Activated B cell treated with CpG ODN at 0.5 μM for 24 hours (primary cell): ENCODE results near the gene ERGIC1. TPM values are rescaled to one million over a fixed set of nuclear protein-coding genes. Genes with fewer than 3 reads are reported as not detected.
A peak's percentile ranks its signal among the peaks of the same experiment; 100 is the strongest.

Experiments used
- ATAC-seq: fragments of 200-7000 bp; cut with Tn5 transposase; one replicate; pipeline ENCODE4 v1.10.0; 2021; ENCODE audit warnings: low read depth, mild to moderate bottlenecking, moderate library complexity
- CTCF ChIA-PET: fragments of 350-600 bp; sonication (Branson Sonifier 250); formaldehyde crosslinking; loops from one replicate; lab custom pipeline; 2021; ENCODE audit warnings: antibody characterized with exemption; lab: Charles Lee
- POLR2A ChIA-PET: fragments of 350-600 bp; sonication (Branson Sonifier 250); formaldehyde crosslinking; loops from one replicate; lab custom pipeline; 2021; ENCODE audit warnings: antibody characterized with exemption; lab: Charles Lee
- DNase-seq: peaks from one replicate; pipeline ENCODE4 v3.0.0; 2022
- H3K27ac Mint-ChIP-seq: one replicate; pipeline ENCODE4 v1.8.0; 2020; ENCODE audit warnings: mixed read lengths
- H3K27me3 Mint-ChIP-seq: one replicate; pipeline ENCODE4 v1.8.0; 2021; ENCODE audit warnings: mixed read lengths
- H3K36me3 Mint-ChIP-seq: one replicate; pipeline ENCODE4 v1.8.0; 2021; ENCODE audit warnings: low read depth, mixed read lengths
- H3K4me1 Mint-ChIP-seq: one replicate; pipeline ENCODE4 v1.8.0; 2021; ENCODE audit warnings: mixed read lengths
- H3K4me3 Mint-ChIP-seq: one replicate; pipeline ENCODE4 v1.8.0; 2020; ENCODE audit warnings: mild to moderate bottlenecking, mixed read lengths
- H3K9me3 Mint-ChIP-seq: one replicate; pipeline ENCODE4 v1.8.0; 2020; ENCODE audit warnings: mixed read lengths
- intact Hi-C: fragments of 100-400 bp; cut with micrococcal nuclease; formaldehyde crosslinking; loops from one replicate; pipeline ENCODE4 v1.15.1; 2024
- total RNA-seq: library from RNA; stranded (reverse); gene quantifications from 2 replicates; pipeline ENCODE4 v1.2.3, GENCODE V29; 2022
- TF ChIP-seq, protein P1 (sequence below): fragments of 200-600 bp; IDR thresholded peaks from one replicate; pipeline ENCODE4 v1.8.0; 2022; ENCODE audit warnings: antibody characterized with exemption, mild to moderate bottlenecking

ERGIC1 gene
- total RNA-seq, 1 donor from 2014 or later: 72.5 TPM

DNA sequence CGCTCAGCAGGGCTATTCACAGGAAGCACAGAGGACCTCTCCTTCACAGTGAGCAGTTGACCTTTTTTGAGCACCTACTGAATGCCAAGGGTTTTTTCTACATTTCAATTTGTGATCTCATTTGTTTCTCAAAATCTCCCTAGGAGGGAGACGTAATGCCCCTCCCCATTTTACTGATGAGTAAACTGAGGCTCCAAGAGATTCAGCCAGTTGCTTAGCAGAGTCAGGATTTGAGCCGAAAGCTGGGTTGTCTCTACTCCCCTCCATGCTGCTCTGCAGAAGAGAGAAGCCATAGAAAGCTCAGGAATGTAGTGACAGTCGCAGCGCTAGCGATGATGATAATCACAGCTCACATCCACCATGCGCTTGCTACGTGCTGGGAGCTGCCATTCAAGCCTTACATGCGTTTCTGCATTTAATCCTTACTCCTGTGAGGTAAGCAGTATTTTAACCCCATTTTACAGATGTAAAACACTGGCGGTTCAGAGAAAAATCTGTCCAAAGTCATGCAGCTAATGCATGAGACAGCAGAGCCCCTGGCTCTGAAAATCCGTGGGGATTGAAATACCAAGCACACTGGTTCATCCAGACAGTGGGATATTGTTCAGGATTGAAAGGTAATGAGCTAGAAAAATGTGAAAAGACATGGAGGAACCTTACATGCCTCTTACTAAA is 33.8 kb downstream of the ERGIC1 start:
- CTCF ChIA-PET: no interaction called here
- Mint-ChIP-seq H3K27ac (no peak overlapping the region), H3K9me3 (no peaks in the 10 kb centered on the region), H3K27me3 (no peaks in the 10 kb centered on the region), H3K4me1 (peaks cover 7% of the 10 kb centered on the region), H3K36me3 (peaks cover 14% of the 10 kb centered on the region), H3K4me3 (no peak overlapping the region)
- intact Hi-C loops: no loop called here
- POLR2A ChIA-PET: no interaction called here
- no peak for DNase-seq
- TF ChIP-seq, protein P1, sequence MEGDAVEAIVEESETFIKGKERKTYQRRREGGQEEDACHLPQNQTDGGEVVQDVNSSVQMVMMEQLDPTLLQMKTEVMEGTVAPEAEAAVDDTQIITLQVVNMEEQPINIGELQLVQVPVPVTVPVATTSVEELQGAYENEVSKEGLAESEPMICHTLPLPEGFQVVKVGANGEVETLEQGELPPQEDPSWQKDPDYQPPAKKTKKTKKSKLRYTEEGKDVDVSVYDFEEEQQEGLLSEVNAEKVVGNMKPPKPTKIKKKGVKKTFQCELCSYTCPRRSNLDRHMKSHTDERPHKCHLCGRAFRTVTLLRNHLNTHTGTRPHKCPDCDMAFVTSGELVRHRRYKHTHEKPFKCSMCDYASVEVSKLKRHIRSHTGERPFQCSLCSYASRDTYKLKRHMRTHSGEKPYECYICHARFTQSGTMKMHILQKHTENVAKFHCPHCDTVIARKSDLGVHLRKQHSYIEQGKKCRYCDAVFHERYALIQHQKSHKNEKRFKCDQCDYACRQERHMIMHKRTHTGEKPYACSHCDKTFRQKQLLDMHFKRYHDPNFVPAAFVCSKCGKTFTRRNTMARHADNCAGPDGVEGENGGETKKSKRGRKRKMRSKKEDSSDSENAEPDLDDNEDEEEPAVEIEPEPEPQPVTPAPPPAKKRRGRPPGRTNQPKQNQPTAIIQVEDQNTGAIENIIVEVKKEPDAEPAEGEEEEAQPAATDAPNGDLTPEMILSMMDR: no peak
- no peak for ATAC-seq

DNA sequence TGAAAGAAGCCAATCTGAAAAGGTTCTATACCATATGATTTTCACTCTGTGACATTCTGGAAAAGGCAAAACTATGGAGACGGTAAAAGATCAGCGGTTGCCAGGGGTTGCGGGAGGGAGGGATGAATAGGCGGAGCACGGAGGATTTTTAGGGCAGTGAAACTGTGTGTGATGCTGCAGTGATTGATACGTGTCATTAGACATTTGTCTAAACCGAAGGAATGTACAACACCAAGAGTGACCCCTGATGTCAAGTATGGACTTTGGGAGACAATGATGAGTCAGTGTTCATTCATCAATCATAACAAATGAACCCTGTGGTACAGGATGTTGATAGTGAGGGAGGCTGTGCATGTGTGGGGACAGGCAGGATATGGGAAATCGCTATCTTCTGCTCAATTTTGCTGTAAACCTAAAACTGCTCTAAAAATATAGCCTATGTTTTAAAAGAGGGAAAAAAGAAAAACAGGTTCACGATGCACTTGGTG is 34.4 kb downstream of the ERGIC1 start:
- Mint-ChIP-seq H3K27ac (peak overlapping the region; percentile 14), H3K4me1 (peaks cover 12% of the 10 kb centered on the region), H3K36me3 (peaks cover 11% of the 10 kb centered on the region), H3K9me3 (no peaks in the 10 kb centered on the region), H3K4me3 (no peak overlapping the region), H3K27me3 (no peaks in the 10 kb centered on the region)
- DNase-seq: no peak
- TF ChIP-seq, protein P1: no peak
- ATAC-seq: no peak
- ChIA-PET POLR2A (no interaction called here), CTCF (interaction anchor here (1.4 kb wide), 1 partner anchor 155 kb away, joined by 3 read pairs; no protein-coding TSS in a partner anchor)
- intact Hi-C loops: no loop called here

DNA sequence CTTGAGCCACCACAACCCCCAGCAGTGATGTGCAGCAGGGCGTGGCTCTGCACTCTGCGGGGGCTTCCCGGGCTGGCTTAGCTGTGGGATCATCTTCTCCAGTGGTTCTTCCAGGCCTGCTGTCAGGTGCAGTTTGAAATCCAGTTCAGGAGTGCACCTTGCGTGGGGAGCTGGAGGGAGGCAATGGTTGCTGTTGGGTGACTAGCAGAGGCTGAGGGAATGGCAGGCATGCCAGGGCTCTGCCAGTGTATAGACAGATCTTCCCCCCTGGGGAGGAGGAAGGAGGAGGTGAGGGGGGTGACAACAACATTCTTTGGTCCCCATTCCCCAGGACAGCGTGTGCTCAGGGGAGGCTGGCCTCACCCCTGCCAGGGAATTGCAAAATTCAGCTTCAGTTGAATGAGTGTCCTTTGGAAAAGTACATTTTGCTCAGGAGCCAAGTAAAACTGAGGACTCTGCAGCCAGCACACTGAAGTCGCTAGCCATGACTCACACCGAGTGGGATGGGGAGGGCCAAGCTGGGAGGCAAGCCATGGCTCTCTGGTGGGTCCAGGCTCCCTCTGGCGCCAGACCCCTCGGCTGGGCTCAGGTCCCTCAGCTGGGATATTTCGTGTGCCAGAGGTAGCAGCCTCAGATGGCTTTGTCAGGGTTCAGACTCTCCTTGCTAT is 35.0 kb downstream of the ERGIC1 start:
- POLR2A ChIA-PET: no interaction called here
- ATAC-seq: no peak

DNA sequence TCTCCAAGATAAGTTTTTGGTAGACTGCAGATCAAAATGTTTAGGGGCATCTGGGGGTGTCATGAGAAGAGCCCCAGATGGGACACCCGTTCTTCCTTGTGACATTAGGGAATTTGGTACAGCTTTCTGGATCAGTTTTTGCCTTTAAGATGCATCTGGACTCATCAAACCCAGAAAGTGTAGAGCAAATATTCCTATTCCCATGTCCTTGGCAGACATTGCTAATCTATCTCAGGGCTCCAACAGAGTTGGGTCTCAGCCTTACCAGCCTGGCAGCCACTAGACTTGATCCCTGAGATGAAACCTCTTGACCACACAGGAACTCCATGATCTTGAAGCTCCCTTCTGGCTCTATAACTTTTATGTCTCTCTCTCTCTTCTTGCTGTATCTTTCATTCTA is 35.6 kb downstream of the ERGIC1 start:
- no peaks in the 10 kb centered on the region for H3K27me3 Mint-ChIP-seq
- H3K9me3 Mint-ChIP-seq: no peaks in the 10 kb centered on the region
- DNase-seq (no peak), ATAC-seq (no peak)
- TF ChIP-seq, protein P1: no peak
- POLR2A ChIA-PET: interaction anchor here (0.9 kb wide), 1 partner anchor 18 kb away, joined by 3 read pairs; no protein-coding TSS in a partner anchor
- intact Hi-C loops: loop anchor here (2.0 kb wide), 1 partner anchor 19 kb away; no protein-coding TSS in a partner anchor
- H3K27ac Mint-ChIP-seq: no peak overlapping the region
- H3K4me1 Mint-ChIP-seq: peaks cover 20% of the 10 kb centered on the region
- H3K36me3 Mint-ChIP-seq: peaks cover 7% of the 10 kb centered on the region
- H3K4me3 Mint-ChIP-seq: no peak overlapping the region
- CTCF ChIA-PET: interaction anchor here (1.4 to 1.6 kb wide), 2 partner anchors 99 to 157 kb away, joined by 3 read pairs; partner anchors contain the start of gene DUSP1

More for the DNA sequence above, 35.0 kb downstream of the ERGIC1 start:
- TF ChIP-seq, protein P1: no peak
- peak overlapping the region; percentile 14 for H3K27ac Mint-ChIP-seq
- no peak overlapping the region for H3K4me3 Mint-ChIP-seq
- no peaks in the 10 kb centered on the region for H3K27me3 Mint-ChIP-seq
- H3K4me1 Mint-ChIP-seq: peaks cover 16% of the 10 kb centered on the region
- no peaks in the 10 kb centered on the region for H3K9me3 Mint-ChIP-seq
- CTCF ChIA-PET: interaction anchor here (1.4 to 1.6 kb wide), 2 partner anchors 99 to 156 kb away, joined by 3 read pairs; partner anchors contain the start of gene DUSP1
- peaks cover 7% of the 10 kb centered on the region for H3K36me3 Mint-ChIP-seq
- no peak for DNase-seq
- intact Hi-C loops: no loop called here

DNA sequence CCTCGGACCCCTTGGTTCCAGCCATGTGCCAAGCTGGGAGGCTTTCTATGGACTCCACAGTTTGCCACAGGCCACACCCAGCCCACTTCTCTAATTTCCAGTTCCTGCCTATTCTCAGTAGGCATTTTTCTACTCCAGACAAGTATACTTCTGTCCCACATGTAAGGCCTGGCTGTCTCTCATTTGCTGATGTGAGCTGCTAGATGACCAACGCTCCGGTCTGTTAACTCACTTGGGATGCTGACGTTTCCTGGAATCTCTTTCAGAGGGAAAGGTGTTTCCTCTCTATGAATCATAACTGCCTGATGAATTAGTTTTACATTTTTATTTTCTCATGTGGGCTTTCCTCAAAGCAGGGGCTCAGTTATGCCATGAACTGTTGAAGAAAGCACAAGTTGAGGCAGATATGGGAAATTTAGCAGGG is 36.3 kb downstream of the ERGIC1 start:
- TF ChIP-seq, protein P1: no peak
- Mint-ChIP-seq H3K27me3 (no peaks in the 10 kb centered on the region), H3K36me3 (peaks cover 7% of the 10 kb centered on the region), H3K9me3 (no peaks in the 10 kb centered on the region), H3K4me1 (peaks cover 26% of the 10 kb centered on the region), H3K4me3 (no peak overlapping the region), H3K27ac (no peak overlapping the region)
- CTCF ChIA-PET: interaction anchor here (1.6 kb wide), 1 partner anchor 100 kb away, joined by 3 read pairs; the partner anchor contains the start of gene DUSP1
- intact Hi-C loops: loop anchor here (2.0 kb wide), 1 partner anchor 20 kb away; no protein-coding TSS in a partner anchor
- no peak for DNase-seq
- peak; percentile 19 for ATAC-seq
- POLR2A ChIA-PET: interaction anchor here (0.9 to 1.2 kb wide), 2 partner anchors 18 to 21 kb away, joined by 3 read pairs; no protein-coding TSS in a partner anchor
